Immature natural killer cell (primary cell): ENCODE data around the gene NHERF1. TPM values are rescaled to one million over a fixed set of nuclear protein-coding genes. Genes with fewer than 3 reads are reported as not detected.

Experiments
- DNase-seq, 3 donors: peaks; one replicate each; pipeline ENCODE4 v3.0.0; 2022; ENCODE audit warnings: mixed read lengths in 1 of 3
- H3K27ac Mint-ChIP-seq, 6 donors: one replicate each; pipeline ENCODE4 v1.8.0; 2020; ENCODE audit warnings: mixed read lengths in 6 of 6, mild to moderate bottlenecking in 5 of 6, inconsistent platforms in 4 of 6, moderate library complexity in 3 of 6
- H3K27me3 Mint-ChIP-seq, 3 donors: one replicate each; pipeline ENCODE4 v1.8.0; 2020 to 2021; ENCODE audit warnings: low read depth in 3 of 3, mild to moderate bottlenecking in 3 of 3, mixed read lengths in 3 of 3, moderate library complexity in 3 of 3, inconsistent platforms in 1 of 3
- H3K36me3 Mint-ChIP-seq, 3 donors: one replicate each; pipeline ENCODE4 v1.8.0; 2020; ENCODE audit warnings: mixed read lengths in 3 of 3, inconsistent platforms in 2 of 3, mild to moderate bottlenecking in 2 of 3
- H3K4me1 Mint-ChIP-seq, 2 donors: one replicate each; pipeline ENCODE4 v1.8.0; 2020; ENCODE audit warnings: inconsistent platforms in 2 of 2, mild to moderate bottlenecking in 2 of 2, mixed read lengths in 2 of 2, moderate library complexity in 1 of 2
- H3K4me3 Mint-ChIP-seq, 5 donors: one replicate each; pipeline ENCODE4 v1.8.0; 2020; ENCODE audit warnings: mild to moderate bottlenecking in 5 of 5, mixed read lengths in 5 of 5, inconsistent platforms in 3 of 5, moderate library complexity in 3 of 5
- H3K9me3 Mint-ChIP-seq, 6 donors: one replicate each; pipeline ENCODE4 v1.8.0; 2020; ENCODE audit warnings: mild to moderate bottlenecking in 6 of 6, mixed read lengths in 6 of 6, inconsistent platforms in 4 of 6, moderate library complexity in 3 of 6
- polyA plus RNA-seq, 3 donors: library from polyadenylated mRNA; unstranded; fragments of 300-500 nt; fragmentation: Illumina TruSeq; gene quantifications; one replicate each; pipeline ENCODE4 v1.2.3, GENCODE V29; 2021

The NHERF1 gene
- polyA plus RNA-seq, 3 donors from 2014 or later = 566 to 1,121 (median 751) TPM

GRCh38 chr17:74725111-74725510 lies 23.3 kb upstream of the NHERF1 start:
- H3K36me3 Mint-ChIP-seq = no peaks in the 10 kb centered on the region
- H3K4me3 Mint-ChIP-seq = no peak overlapping the region
- peaks cover 12 to 23% of the 10 kb centered on the region in 2 donors for H3K4me1 Mint-ChIP-seq
- DNase-seq = no peak
- no peak overlapping the region for H3K27ac Mint-ChIP-seq
- H3K27me3 Mint-ChIP-seq = peaks cover 3 to 6% (median 5%) of the 10 kb centered on the region in 3 donors
- no peaks in the 10 kb centered on the region for H3K9me3 Mint-ChIP-seq

DNA sequence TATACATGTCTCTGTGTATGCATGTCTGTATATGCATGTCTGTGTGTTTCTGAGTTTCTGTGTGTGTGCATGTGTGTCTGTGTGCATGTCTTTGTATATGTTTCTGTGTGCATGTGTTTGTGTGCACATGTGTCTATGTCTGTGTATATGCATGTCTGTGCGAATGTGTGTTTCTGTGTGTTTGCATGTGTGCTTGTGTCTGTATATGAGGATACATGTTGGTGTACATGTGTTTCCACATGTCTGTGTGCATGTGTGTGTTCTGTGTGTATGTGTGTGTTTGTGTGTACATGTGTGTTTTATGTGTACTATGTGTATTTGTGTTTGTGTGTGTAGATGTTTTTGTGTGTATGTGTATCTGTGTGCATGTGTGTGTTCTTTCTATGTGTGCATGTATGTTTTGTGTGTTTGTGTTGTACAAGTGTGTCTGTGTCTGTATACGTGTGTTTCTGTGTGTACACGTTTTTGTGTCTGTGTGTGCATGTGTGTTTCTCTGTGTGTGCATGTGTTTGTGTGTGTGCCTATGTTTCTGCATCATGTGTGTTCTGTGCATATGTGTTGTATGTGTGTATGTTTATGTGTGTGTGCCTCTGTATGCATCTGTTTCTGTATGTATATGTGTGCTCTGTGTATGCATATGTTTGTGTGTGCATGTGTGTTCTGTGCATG lies 20.3 kb upstream of the NHERF1 start:
- Mint-ChIP-seq H3K36me3 (no peaks in the 10 kb centered on the region), H3K27ac (no peak overlapping the region), H3K4me1 (peaks cover 5 to 10% of the 10 kb centered on the region in 2 donors), H3K9me3 (no peaks in the 10 kb centered on the region), H3K4me3 (no peak overlapping the region), H3K27me3 (peaks cover 10 to 14% (median 12%) of the 10 kb centered on the region in 3 donors)
- no peak for DNase-seq

- no peaks in the 10 kb centered on the region for H3K36me3 Mint-ChIP-seq
- no peak for DNase-seq
- H3K4me3 Mint-ChIP-seq = no peak overlapping the region
- no peaks in the 10 kb centered on the region for H3K9me3 Mint-ChIP-seq
- H3K27me3 Mint-ChIP-seq = peaks cover 10 to 14% (median 12%) of the 10 kb centered on the region in 3 donors
- peaks cover 5 to 9% of the 10 kb centered on the region in 2 donors for H3K4me1 Mint-ChIP-seq
- H3K27ac Mint-ChIP-seq = no peak overlapping the region
Observed at GRCh38 chr17:74728702-74729075, 19.7 kb upstream of the NHERF1 start.

DNA sequence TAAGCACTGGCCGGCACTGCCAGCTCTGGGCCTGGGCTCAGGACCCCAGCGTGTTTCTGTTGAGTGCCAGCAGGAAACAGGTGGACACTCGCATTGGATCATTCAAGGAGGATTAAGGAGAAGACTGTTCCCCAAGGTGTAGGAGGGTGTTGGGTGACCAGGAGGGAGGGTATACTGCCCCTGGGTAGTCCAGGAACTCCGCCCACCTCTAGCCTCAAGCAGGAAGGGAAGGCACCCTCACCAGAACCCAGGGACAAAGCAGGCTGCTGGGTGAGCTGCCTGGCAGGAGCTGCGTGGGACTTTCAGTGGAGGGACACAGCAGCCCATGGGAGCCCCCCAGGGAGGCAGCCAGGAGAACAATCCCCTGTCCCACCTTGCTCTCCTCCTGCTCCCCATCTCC lies 19.1 kb upstream of the NHERF1 start:
- peak overlapping the region in 3 of 5 donors; percentile 22 to 67 (median 26) for H3K4me3 Mint-ChIP-seq
- H3K27me3 Mint-ChIP-seq = peaks cover 7 to 14% (median 12%) of the 10 kb centered on the region in 3 donors
- H3K27ac Mint-ChIP-seq = peak overlapping the region in 2 of 6 donors; percentile 67 to 89
- peaks cover 0 to 2% (median 0%) of the 10 kb centered on the region in 6 donors for H3K9me3 Mint-ChIP-seq
- DNase-seq = no peak
- peaks cover 0 to 2% of the 10 kb centered on the region in 2 donors for H3K4me1 Mint-ChIP-seq
- no peaks in the 10 kb centered on the region for H3K36me3 Mint-ChIP-seq

- peaks cover 0 to 2% (median 0%) of the 10 kb centered on the region in 6 donors for H3K9me3 Mint-ChIP-seq
- peak overlapping the region; percentile 41 to 89 (median 76) for H3K27ac Mint-ChIP-seq
- no peak for DNase-seq
- no peaks in the 10 kb centered on the region for H3K4me1 Mint-ChIP-seq
- H3K4me3 Mint-ChIP-seq = peak overlapping the region in 4 of 5 donors; percentile 67 to 77 (median 72)
- no peaks in the 10 kb centered on the region for H3K36me3 Mint-ChIP-seq
- peaks cover 7 to 15% (median 12%) of the 10 kb centered on the region in 3 donors for H3K27me3 Mint-ChIP-seq
Observed at GRCh38 chr17:74729866-74730265, 18.6 kb upstream of the NHERF1 start.

GRCh38 chr17:74730491-74731346 lies 17.7 kb upstream of the NHERF1 start:
- peak; percentile 93 to 95 (median 93) for DNase-seq
- peaks cover 0 to 2% (median 0%) of the 10 kb centered on the region in 6 donors for H3K9me3 Mint-ChIP-seq

DNA sequence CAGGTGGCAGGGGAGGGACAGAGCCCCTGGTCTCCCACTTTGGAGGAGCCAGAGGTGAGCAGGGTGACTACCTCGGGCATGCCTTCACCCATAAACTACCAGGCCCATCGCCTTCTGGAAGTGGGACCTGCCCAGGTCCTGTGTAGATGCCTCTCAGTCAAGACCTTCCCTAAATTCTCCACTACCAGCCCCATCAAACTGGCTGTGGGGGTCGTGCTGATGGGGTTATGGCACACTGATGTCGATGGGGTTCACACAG lies 17.2 kb upstream of the NHERF1 start:
- H3K4me3 Mint-ChIP-seq = peak overlapping the region in 4 of 5 donors; percentile 27 to 67 (median 49)
- peaks cover 0 to 2% (median 0%) of the 10 kb centered on the region in 6 donors for H3K9me3 Mint-ChIP-seq
- peaks cover 4 to 6% of the 10 kb centered on the region in 2 donors for H3K4me1 Mint-ChIP-seq
- no peak for DNase-seq
- no peaks in the 10 kb centered on the region for H3K36me3 Mint-ChIP-seq
- peaks cover 7 to 18% (median 12%) of the 10 kb centered on the region in 3 donors for H3K27me3 Mint-ChIP-seq
- peak overlapping the region in 4 of 6 donors; percentile 24 to 89 (median 82) for H3K27ac Mint-ChIP-seq

More at GRCh38 chr17:74730491-74731346, 17.7 kb upstream of the NHERF1 start:
- Mint-ChIP-seq H3K36me3 (no peaks in the 10 kb centered on the region), H3K27me3 (peaks cover 7 to 18% (median 12%) of the 10 kb centered on the region in 3 donors), H3K4me1 (peaks cover 0 to 2% of the 10 kb centered on the region in 2 donors), H3K27ac (peak overlapping the region; percentile 45 to 91 (median 87)), H3K4me3 (peak overlapping the region; percentile 66 to 77 (median 71))

GRCh38 chr17:74732042-74732867 lies 16.2 kb upstream of the NHERF1 start:
- DNase-seq = no peak
- Mint-ChIP-seq H3K27ac (no peak overlapping the region), H3K4me1 (peaks cover 8 to 9% of the 10 kb centered on the region in 2 donors), H3K4me3 (no peak overlapping the region), H3K36me3 (no peaks in the 10 kb centered on the region), H3K27me3 (peaks cover 7 to 18% (median 12%) of the 10 kb centered on the region in 3 donors), H3K9me3 (peaks cover 0 to 2% (median 0%) of the 10 kb centered on the region in 6 donors)

GRCh38 chr17:74733365-74734122 lies 14.9 kb upstream of the NHERF1 start:
- Mint-ChIP-seq H3K36me3 (no peaks in the 10 kb centered on the region), H3K27ac (no peak overlapping the region), H3K4me1 (peaks cover 16 to 20% of the 10 kb centered on the region in 2 donors), H3K9me3 (peaks cover 0 to 2% (median 0%) of the 10 kb centered on the region in 6 donors), H3K27me3 (peaks cover 14 to 21% (median 15%) of the 10 kb centered on the region in 3 donors), H3K4me3 (no peak overlapping the region)
- peak; percentile 56 to 63 (median 59) for DNase-seq

GRCh38 chr17:74734256-74734655 lies 14.2 kb upstream of the NHERF1 start:
- Mint-ChIP-seq H3K9me3 (peaks cover 0 to 2% (median 0%) of the 10 kb centered on the region in 6 donors), H3K4me3 (no peak overlapping the region), H3K36me3 (no peaks in the 10 kb centered on the region), H3K27me3 (peaks cover 17 to 25% (median 19%) of the 10 kb centered on the region in 3 donors), H3K27ac (no peak overlapping the region), H3K4me1 (peaks cover 23 to 27% of the 10 kb centered on the region in 2 donors)
- no peak for DNase-seq

DNA sequence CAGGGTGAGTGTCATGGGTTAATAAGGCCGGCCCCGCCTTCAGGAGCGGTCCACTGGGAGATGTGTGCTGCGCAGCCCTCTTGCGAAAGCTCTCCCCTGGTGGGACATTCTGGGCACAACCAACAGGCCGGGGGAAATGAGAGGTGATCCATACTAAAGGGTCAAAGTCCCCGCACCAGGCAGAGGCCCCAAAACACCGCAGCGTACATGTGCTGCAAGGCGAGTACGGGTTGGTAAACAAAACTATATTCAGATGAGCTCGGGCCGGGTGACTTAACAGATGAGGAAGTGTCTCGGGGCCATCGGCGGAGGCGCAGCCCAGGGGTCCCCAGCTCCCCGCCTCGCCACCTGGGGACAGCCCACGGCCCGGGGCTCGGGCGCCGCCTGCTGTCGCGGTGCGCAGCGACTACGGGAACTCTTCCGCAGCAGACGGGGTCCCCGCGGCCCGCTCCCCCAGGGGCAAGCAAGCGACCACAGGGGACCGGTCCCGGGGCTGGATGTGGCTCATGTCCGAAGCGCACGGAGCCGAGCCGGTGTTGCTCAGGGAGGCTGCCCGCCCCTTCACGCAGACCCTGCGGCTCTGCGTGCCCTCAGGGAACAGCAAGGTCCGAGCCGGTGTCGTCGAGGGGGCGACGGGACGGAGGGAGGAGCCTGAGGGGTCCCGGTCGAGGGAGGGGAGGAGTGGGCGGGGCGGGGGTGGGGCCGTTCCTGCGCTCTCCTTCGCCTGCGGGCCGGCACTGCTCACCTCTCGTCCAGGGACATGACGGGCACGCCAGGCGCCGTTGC lies 11.7 kb upstream of the NHERF1 start, which contains the start of gene RAB37:
RAB37 (plus strand) TSS at position 744 of the 786 bp plus-strand sequence; CDS start at position 761, 17 bp downstream.
- H3K4me3 Mint-ChIP-seq = peak within 1 kb of the TSS; percentile 96 to 99 (median 99)

More for the DNA sequence above, 11.7 kb upstream of the NHERF1 start, which contains the start of gene RAB37:
- DNase-seq = peak; percentile 58 to 67 (median 58)
- peaks cover 3 to 4% (median 4%) of the 10 kb centered on the region in 3 donors for H3K36me3 Mint-ChIP-seq
- H3K27ac Mint-ChIP-seq = peak within 1 kb of the TSS; percentile 76 to 98 (median 94)
- peaks cover 0 to 2% (median 0%) of the 10 kb centered on the region in 6 donors for H3K9me3 Mint-ChIP-seq
- H3K4me1 Mint-ChIP-seq = peaks cover 47 to 51% of the 10 kb centered on the region in 2 donors
- H3K27me3 Mint-ChIP-seq = peaks cover 9 to 15% (median 11%) of the 10 kb centered on the region in 3 donors
